B cell (primary cell): ENCODE results near the gene ETFA. TPM values are rescaled to one million over a fixed set of nuclear protein-coding genes. Genes with fewer than 3 reads are reported as not detected.

ENCODE experiments used
- ATAC-seq: fragments of 200-7000 bp; cut with Tn5 transposase; one replicate; pipeline ENCODE4 v1.10.0; 2021; ENCODE audit warnings: low read depth, mild to moderate bottlenecking, moderate number of reproducible peaks, moderate library complexity
- CTCF ChIA-PET: fragments of 350-600 bp; sonication (Branson Sonifier 250); formaldehyde crosslinking; loops from one replicate; lab custom pipeline; 2021; ENCODE audit warnings: antibody characterized with exemption, inconsistent platforms; lab: Charles Lee
- POLR2A ChIA-PET: fragments of 350-600 bp; sonication (Branson Sonifier 250); formaldehyde crosslinking; loops from one replicate; lab custom pipeline; 2021; ENCODE audit warnings: antibody characterized with exemption; lab: Charles Lee
- DNase-seq: peaks from one replicate; pipeline ENCODE4 v3.0.0; 2013
- H2AFZ ChIP-seq: 2 replicates; pipeline ENCODE4 v1.6.1; 2012; ENCODE audit warnings: mild to moderate bottlenecking, low read depth, low read length; ENCODE audit not compliant: insufficient read depth, poor library complexity, severe bottlenecking
- H3K27ac ChIP-seq, 2 donors: 1 replicate in 1 of 2; 2 replicates in 1 of 2; pipeline ENCODE4 v1.5.1; 2012 to 2013; ENCODE audit warnings: low read length in 2 of 2, mild to moderate bottlenecking in 2 of 2, moderate library complexity in 1 of 2
- H3K27me3 ChIP-seq, 4 experiments: fragments of 200-600 bp in 1 of 4; sonication (generic) in 1 of 4; replicated peaks in 1 of 4; 1 replicate in 2 of 4; 2 replicates in 2 of 4; pipeline versions ENCODE4 v1.6.1 to v1.7.0; 2013 to 2016; ENCODE audit warnings: low read length in 3 of 4, mild to moderate bottlenecking in 2 of 4, mixed read lengths in 1 of 4, moderate library complexity in 1 of 4; ENCODE audit not compliant: insufficient read depth in 4 of 4, control insufficient read depth in 3 of 4; ENCODE audit errors: control extremely low read depth in 1 of 4
- H3K36me3 ChIP-seq, 2 experiments: replicated peaks in 1 of 2; 1 replicate in 1 of 2; 2 replicates in 1 of 2; pipeline versions ENCODE4 v1.6.1 to v1.7.1; 2013; ENCODE audit warnings: low read length in 1 of 2; ENCODE audit not compliant: insufficient read depth in 2 of 2, control insufficient read depth in 1 of 2; ENCODE audit errors: control extremely low read depth in 1 of 2, extremely low read depth in 1 of 2
- H3K4me1 ChIP-seq, 2 donors: fragments of 200-600 bp in 1 of 2; sonication (generic) in 1 of 2; 1 replicate in 1 of 2; 2 replicates in 1 of 2; pipeline versions ENCODE4 v1.5.1 to v1.6.1; 2013 to 2017; ENCODE audit warnings: low read length in 2 of 2; ENCODE audit not compliant: control insufficient read depth in 2 of 2, insufficient read depth in 2 of 2
- H3K4me2 ChIP-seq: replicated peaks from 2 replicates; pipeline ENCODE3; 2012; ENCODE audit warnings: mild to moderate bottlenecking, low read depth, low read length; ENCODE audit not compliant: poor library complexity, severe bottlenecking
- H3K4me3 ChIP-seq, 5 experiments: fragments of 200-600 bp in 1 of 5; sonication (generic) in 1 of 5; 1 replicate in 3 of 5; 2 replicates in 2 of 5; pipeline versions ENCODE4 v1.5.1 to v1.7.0; 2011 to 2016; ENCODE audit warnings: low read length in 4 of 5, mild to moderate bottlenecking in 4 of 5, low read depth in 2 of 5, control low read depth in 1 of 5, moderate library complexity in 1 of 5; ENCODE audit not compliant: insufficient read depth in 1 of 5; ENCODE audit errors: control extremely low read depth in 1 of 5, extremely low read depth in 1 of 5
- H3K79me2 ChIP-seq: fragments of 200-600 bp; sonication (generic); one replicate; pipeline ENCODE4 v1.6.0; 2016; ENCODE audit warnings: low read length; ENCODE audit not compliant: control insufficient read depth, insufficient read depth
- H3K9ac ChIP-seq: fragments of 200-600 bp; sonication (generic); 2 replicates; pipeline ENCODE4 v1.6.1; 2017; ENCODE audit warnings: mild to moderate bottlenecking, low read length, moderate library complexity
- H3K9me3 ChIP-seq, 3 donors: one replicate each; pipeline versions ENCODE4 v1.6.1 to v1.7.1; 2013; ENCODE audit warnings: low read length in 2 of 3; ENCODE audit not compliant: control insufficient read depth in 2 of 3, insufficient read depth in 1 of 3; ENCODE audit errors: control extremely low read depth in 1 of 3
- H4K20me1 ChIP-seq: 2 replicates; pipeline ENCODE4 v1.6.0; 2012; ENCODE audit warnings: mild to moderate bottlenecking, low read length; ENCODE audit not compliant: insufficient read depth, control insufficient read depth, poor library complexity, severe bottlenecking
- H3K27ac Mint-ChIP-seq: one replicate; pipeline ENCODE4 v1.8.0; 2021; ENCODE audit warnings: mixed read lengths
- H3K27me3 Mint-ChIP-seq: one replicate; pipeline ENCODE4 v1.8.0; 2021; ENCODE audit warnings: mixed read lengths
- H3K4me1 Mint-ChIP-seq: one replicate; pipeline ENCODE4 v1.8.0; 2021; ENCODE audit warnings: mixed read lengths
- H3K4me3 Mint-ChIP-seq: one replicate; pipeline ENCODE4 v1.8.0; 2021; ENCODE audit warnings: mixed read lengths
- H3K9me3 Mint-ChIP-seq: one replicate; pipeline ENCODE4 v1.8.0; 2022; ENCODE audit warnings: mixed read lengths; ENCODE audit not compliant: insufficient read depth
- EZH2 ChIP-seq: IDR thresholded peaks from 2 replicates; pipeline ENCODE4 v1.6.1; 2012; ENCODE audit warnings: borderline replicate concordance, low read depth, mild to moderate bottlenecking, moderate library complexity, low read length; ENCODE audit not compliant: insufficient read depth, poor library complexity, severe bottlenecking
- WGBS: methylation state at CpG from one replicate; pipeline ENCODE4 v1.1.5; 2013; ENCODE audit warnings: missing lambda C conversion rate; ENCODE audit not compliant: insufficient coverage; 5-methylcytosine and 5-hydroxymethylcytosine counted together
- intact Hi-C: fragments of 100-400 bp; cut with micrococcal nuclease; formaldehyde crosslinking; loops from one replicate; pipeline ENCODE4 v1.10.0; 2022
- polyA plus RNA-seq: library from polyadenylated mRNA; depleted of rRNA; stranded (reverse); fragments of >200 nt; gene quantifications from 2 replicates; pipeline ENCODE4 v1.2.3, GENCODE V29; 2012
- total RNA-seq, 2 donors: library from RNA; stranded (reverse); fragments of 120-200 nt in 1 of 2; gene quantifications; 1 replicate in 1 of 2; 2 replicates in 1 of 2; pipeline versions ENCODE4 v1.2.3 to v1.2.4, GENCODE V29; 2013 to 2022
- TF ChIP-seq, protein P1 (sequence below): fragments of 200-600 bp; IDR thresholded peaks from one replicate; pipeline ENCODE4 v1.8.0; 2022; ENCODE audit warnings: antibody characterized with exemption, mild to moderate bottlenecking

The ETFA gene
- total and polyA plus RNA-seq, 2 donors (not counting 1 experiment from before 2014, with no cell fraction given), result 34.9 to 68.8 TPM

DNA sequence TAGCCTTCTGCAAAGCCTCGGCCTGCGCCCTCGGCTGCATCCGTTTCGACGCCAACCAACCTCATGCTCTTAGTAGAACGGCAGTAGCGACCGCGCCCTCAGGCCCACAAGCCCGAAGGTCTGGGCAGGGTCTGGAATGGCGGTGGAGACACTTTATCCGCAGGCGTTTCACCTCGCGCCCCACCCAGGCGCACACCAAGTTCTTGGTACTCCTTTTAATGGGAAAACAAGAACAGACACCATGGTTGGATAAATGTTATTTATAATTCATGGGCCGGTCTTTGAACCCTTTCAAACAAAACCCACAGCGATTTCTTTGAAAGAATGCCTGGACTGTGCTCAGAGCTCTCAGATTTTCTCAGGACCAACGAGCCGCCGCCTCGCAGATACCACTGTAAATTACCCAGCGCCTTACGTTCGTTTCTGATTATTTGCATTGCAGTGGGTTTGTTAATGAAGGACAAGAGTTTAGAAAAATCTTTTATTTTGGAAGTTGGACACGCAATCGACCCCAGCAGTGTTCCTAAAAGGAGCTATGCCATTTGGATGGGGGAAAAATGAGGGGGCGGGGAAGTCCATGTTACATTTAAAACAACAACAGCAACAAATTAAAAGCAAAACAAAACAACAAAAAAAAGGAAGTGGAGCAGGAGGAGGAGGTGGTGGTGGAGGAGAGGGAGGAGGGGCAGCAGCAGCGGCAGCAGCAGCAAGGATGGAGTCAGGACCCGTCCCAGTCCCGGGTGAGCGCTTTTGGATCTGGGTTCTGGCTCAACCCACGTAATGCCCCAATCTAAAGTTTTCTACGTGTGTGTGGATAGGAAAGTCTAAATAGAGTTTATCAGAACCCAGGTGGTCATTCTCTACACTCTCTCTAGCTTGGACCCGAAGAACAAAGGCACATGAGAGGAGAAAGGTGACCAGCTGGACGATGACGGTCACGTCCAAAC is 24.3 kb upstream of the ETFA start:
- TF ChIP-seq, protein P1, sequence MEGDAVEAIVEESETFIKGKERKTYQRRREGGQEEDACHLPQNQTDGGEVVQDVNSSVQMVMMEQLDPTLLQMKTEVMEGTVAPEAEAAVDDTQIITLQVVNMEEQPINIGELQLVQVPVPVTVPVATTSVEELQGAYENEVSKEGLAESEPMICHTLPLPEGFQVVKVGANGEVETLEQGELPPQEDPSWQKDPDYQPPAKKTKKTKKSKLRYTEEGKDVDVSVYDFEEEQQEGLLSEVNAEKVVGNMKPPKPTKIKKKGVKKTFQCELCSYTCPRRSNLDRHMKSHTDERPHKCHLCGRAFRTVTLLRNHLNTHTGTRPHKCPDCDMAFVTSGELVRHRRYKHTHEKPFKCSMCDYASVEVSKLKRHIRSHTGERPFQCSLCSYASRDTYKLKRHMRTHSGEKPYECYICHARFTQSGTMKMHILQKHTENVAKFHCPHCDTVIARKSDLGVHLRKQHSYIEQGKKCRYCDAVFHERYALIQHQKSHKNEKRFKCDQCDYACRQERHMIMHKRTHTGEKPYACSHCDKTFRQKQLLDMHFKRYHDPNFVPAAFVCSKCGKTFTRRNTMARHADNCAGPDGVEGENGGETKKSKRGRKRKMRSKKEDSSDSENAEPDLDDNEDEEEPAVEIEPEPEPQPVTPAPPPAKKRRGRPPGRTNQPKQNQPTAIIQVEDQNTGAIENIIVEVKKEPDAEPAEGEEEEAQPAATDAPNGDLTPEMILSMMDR, result no peak
- no peak for TF ChIP-seq EZH2
- peaks cover 18% of the 10 kb centered on the region for H4K20me1 ChIP-seq
- Mint-ChIP-seq H3K27ac (peak overlapping the region; percentile 69), H3K27me3 (peaks cover 55% of the 10 kb centered on the region), H3K4me1 (peaks cover 49% of the 10 kb centered on the region), H3K4me3 (peak overlapping the region; percentile 87), H3K9me3 (no peaks in the 10 kb centered on the region)
- H3K4me1 ChIP-seq, result peaks cover 56 to 57% of the 10 kb centered on the region in 2 donors
- WGBS, result 6% methylated on average over 21 of the region's 39 CpGs
- H3K79me2 ChIP-seq, result no peaks in the 10 kb centered on the region
- peaks cover 0 to 54% (median 0%) of the 10 kb centered on the region in 3 donors for H3K9me3 ChIP-seq
- POLR2A ChIA-PET, result interaction anchor here (0.6 to 2.3 kb wide), 4 partner anchors 10 to 25 kb away, joined by 5 to 13 read pairs (median 8); partner anchors contain the start of gene ETFA
- no peaks in the 10 kb centered on the region for H3K36me3 ChIP-seq
- H3K9ac ChIP-seq, result peak overlapping the region; percentile 30
- ATAC-seq (peak; percentile 28), DNase-seq (peak; percentile 74)
- CTCF ChIA-PET, result interaction anchor here (1.1 to 1.7 kb wide), 3 partner anchors 10 to 100 kb away, joined by 4 to 9 read pairs (median 4); partner anchors contain the start of gene ETFA
- H3K4me3 ChIP-seq, result peak overlapping the region; percentile 12 to 53 (median 26)
- peak overlapping the region; percentile 1 for H2AFZ ChIP-seq
- intact Hi-C loops, result loop anchor here (1.0 to 2.0 kb wide), 2 partner anchors 11 to 25 kb away; partner anchors contain the start of gene ETFA
- H3K27me3 ChIP-seq, result peaks cover 0 to 79% (median 57%) of the 10 kb centered on the region in 4 experiments
- peak overlapping the region; percentile 96 for H3K4me2 ChIP-seq
- no peak overlapping the region for H3K27ac ChIP-seq
